ENCODE measurements around the gene USP49.

Gene USP49

GRCh38 chr6:41929924-41930323 is 34.7 kb upstream of the USP49 start:
- no peak for DNase-seq (ENCODE audit: low read depth in 2 of 2)

- DNase-seq (ENCODE audit: low read depth in 2 of 2) = no peak
Measured at GRCh38 chr6:41927253-41927652, 32.1 kb upstream of the USP49 start.

- no peak for DNase-seq (ENCODE audit: low read depth in 2 of 2)
Measured at GRCh38 chr6:41922154-41922553, 27.0 kb upstream of the USP49 start.

- DNase-seq (ENCODE audit: low read depth in 2 of 2) = no peak
Measured at GRCh38 chr6:41921712-41921998, 26.5 kb upstream of the USP49 start.

GRCh38 chr6:41920921-41921711 is 25.9 kb upstream of the USP49 start, which contains the start of the genes BYSL and MED20:
Gene BYSL, plus strand, starts transcription at chr6:41921499. Its CDS starts 64 bp downstream, at chr6:41921563.
Gene MED20, minus strand, starts transcription at chr6:41921139. Its CDS starts 121 bp downstream, at chr6:41921018.
- peak; percentile 90 to 96 for DNase-seq (ENCODE audit: low read depth in 2 of 2)

- DNase-seq (ENCODE audit: low read depth in 2 of 2) = no peak
Measured at GRCh38 chr6:41917528-41917927, 22.4 kb upstream of the USP49 start.

GRCh38 chr6:41914869-41915530 is 19.8 kb upstream of the USP49 start:
- no peak for DNase-seq (ENCODE audit: low read depth in 2 of 2)

- no peak for DNase-seq (ENCODE audit: low read depth in 2 of 2)
Measured at GRCh38 chr6:41914343-41914742, 19.2 kb upstream of the USP49 start.

GRCh38 chr6:41909727-41910126 is 14.6 kb upstream of the USP49 start:
- no peak for DNase-seq (ENCODE audit: low read depth in 2 of 2)

- peak in 1 of 2 donors; percentile 49 for DNase-seq (ENCODE audit: low read depth in 2 of 2)
Measured at GRCh38 chr6:41901882-41902519, 6.8 kb upstream of the USP49 start.

- no peak for DNase-seq (ENCODE audit: low read depth in 2 of 2)
Measured at GRCh38 chr6:41900861-41901260, 5.7 kb upstream of the USP49 start.

- DNase-seq (ENCODE audit: low read depth in 2 of 2) = no peak
Measured at GRCh38 chr6:41896281-41896680, 1.1 kb upstream of the USP49 start.

- DNase-seq (ENCODE audit: low read depth in 2 of 2) = no peak
Measured at GRCh38 chr6:41894366-41895299, 542 bp downstream of the USP49 start.

GRCh38 chr6:41892921-41893564 is 2.1 kb downstream of the USP49 start:
- DNase-seq (ENCODE audit: low read depth in 2 of 2) = no peak

- DNase-seq (ENCODE audit: low read depth in 2 of 2) = no peak
Measured at GRCh38 chr6:41887331-41887751, 7.8 kb downstream of the USP49 start.

- no peak for DNase-seq (ENCODE audit: low read depth in 2 of 2)
Measured at GRCh38 chr6:41885930-41886329, 9.2 kb downstream of the USP49 start.

GRCh38 chr6:41884957-41885356 is 10.2 kb downstream of the USP49 start:
- no peak for DNase-seq (ENCODE audit: low read depth in 2 of 2)

- no peak for DNase-seq (ENCODE audit: low read depth in 2 of 2)
Measured at GRCh38 chr6:41881506-41881905, 13.7 kb downstream of the USP49 start.

- DNase-seq (ENCODE audit: low read depth in 2 of 2) = no peak
Measured at GRCh38 chr6:41878961-41879405, 16.2 kb downstream of the USP49 start.

GRCh38 chr6:41878246-41878645 is 16.9 kb downstream of the USP49 start:
- no peak for DNase-seq (ENCODE audit: low read depth in 2 of 2)

GRCh38 chr6:41877051-41877680 is 18.0 kb downstream of the USP49 start:
- DNase-seq (ENCODE audit: low read depth in 2 of 2) = no peak

All from stimulated activated CD4-positive, alpha-beta T cell treated with anti-CD3 and anti-CD28 coated beads, Interleukin-4, amount 100 ng/mL, for 48 hours (primary cell).